ENCODE measurements around the gene PIP4K2A. TPM values are rescaled to one million over a fixed set of nuclear protein-coding genes. Genes with fewer than 3 reads are reported as not detected.

PIP4K2A gene
- total RNA-seq, 2 donors from 2014 or later: 15.0 to 17.8 TPM

DNA sequence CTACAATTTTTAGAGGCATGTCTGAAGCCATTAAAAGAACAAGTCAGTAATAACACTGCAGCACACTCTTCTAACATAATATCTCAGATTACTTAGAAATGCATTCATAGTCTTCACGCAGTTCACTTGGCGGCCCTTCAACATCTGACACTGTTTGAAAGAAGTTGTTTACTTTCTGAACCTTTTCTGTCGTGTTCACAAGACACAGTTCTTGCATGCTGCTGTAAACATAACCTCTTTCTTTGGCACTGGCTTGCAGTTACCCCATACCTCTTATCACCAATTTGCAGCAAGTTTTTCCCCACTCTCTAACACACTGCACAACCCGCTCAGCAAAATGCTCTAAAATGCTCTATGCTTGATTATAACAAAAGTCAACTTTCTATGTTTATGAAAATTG is 12.0 kb downstream of the PIP4K2A start:
- 98 to 100% methylated on average over 3 to 4 of the region's 4 CpGs for WGBS, 2 experiments (ENCODE audit: insufficient coverage in 1 of 2, insufficient read length in 1 of 2)
- H3K4me1 Mint-ChIP-seq: peaks cover 26% of the 10 kb centered on the region

DNA sequence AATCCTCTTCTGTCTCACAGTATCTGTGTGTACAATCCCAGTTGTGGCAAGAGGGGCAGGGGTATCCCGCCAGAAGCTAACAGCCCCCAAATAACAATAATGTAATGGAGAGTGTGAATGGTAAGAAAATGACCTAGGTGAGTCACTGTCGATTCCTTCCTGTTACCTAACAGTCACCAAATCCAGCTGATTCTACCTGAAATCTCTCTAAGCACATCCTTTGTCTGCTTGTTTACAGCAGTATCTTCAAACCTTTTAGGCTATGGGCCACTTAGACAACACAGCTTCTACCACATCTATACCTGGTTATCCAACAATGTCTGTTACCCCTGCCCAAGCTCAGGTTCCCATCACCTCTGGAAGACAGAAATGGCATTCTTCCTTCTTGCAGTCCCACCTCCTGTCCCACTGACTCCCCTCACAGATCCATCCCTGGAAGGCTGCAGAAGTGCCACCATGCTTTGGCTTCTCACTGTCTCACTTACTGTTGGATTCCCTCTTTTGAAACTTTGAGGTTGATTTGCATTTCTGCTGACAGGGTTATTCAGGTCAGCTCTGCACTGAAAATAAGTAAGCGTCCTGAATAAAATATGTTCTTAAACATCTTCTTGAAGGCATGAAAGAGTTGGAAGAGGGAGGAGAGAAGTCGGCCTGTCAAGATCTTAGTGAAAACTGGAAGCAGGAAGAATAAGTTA is 13.1 kb downstream of the PIP4K2A start:
- TF ChIP-seq, protein P1, sequence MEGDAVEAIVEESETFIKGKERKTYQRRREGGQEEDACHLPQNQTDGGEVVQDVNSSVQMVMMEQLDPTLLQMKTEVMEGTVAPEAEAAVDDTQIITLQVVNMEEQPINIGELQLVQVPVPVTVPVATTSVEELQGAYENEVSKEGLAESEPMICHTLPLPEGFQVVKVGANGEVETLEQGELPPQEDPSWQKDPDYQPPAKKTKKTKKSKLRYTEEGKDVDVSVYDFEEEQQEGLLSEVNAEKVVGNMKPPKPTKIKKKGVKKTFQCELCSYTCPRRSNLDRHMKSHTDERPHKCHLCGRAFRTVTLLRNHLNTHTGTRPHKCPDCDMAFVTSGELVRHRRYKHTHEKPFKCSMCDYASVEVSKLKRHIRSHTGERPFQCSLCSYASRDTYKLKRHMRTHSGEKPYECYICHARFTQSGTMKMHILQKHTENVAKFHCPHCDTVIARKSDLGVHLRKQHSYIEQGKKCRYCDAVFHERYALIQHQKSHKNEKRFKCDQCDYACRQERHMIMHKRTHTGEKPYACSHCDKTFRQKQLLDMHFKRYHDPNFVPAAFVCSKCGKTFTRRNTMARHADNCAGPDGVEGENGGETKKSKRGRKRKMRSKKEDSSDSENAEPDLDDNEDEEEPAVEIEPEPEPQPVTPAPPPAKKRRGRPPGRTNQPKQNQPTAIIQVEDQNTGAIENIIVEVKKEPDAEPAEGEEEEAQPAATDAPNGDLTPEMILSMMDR (conservative IDR thresholded peaks at IDR 0.05): no peak
- H3K4me1 Mint-ChIP-seq: peaks cover 25% of the 10 kb centered on the region
- no peak overlapping the region for H3K27ac Mint-ChIP-seq
- no peaks in the 10 kb centered on the region for H3K4me1 ChIP-seq (ENCODE audit: control insufficient read depth, insufficient read depth, low read length)
- no peaks in the 10 kb centered on the region for H3K27me3 Mint-ChIP-seq (ENCODE audit: insufficient read depth)
- no peaks in the 10 kb centered on the region for H3K36me3 ChIP-seq (ENCODE audit: control insufficient read depth, insufficient read depth, low read length)
- no peak overlapping the region for H3K9ac ChIP-seq (ENCODE audit: extremely low read depth, low read length, poor library complexity, severe bottlenecking)
- H3K9me3 ChIP-seq (ENCODE audit: control insufficient read depth, low read length): peaks cover 9% of the 10 kb centered on the region
- DNase-seq: no peak
- no peaks in the 10 kb centered on the region for H3K27me3 ChIP-seq (ENCODE audit: control insufficient read depth, insufficient read depth, low read length, poor library complexity, severe bottlenecking)
- H3K36me3 Mint-ChIP-seq (ENCODE audit: low read depth): no peaks in the 10 kb centered on the region
- WGBS, 2 experiments (ENCODE audit: insufficient coverage in 1 of 2, insufficient read length in 1 of 2): 83 to 93% methylated on average over 1 to 4 of the region's 4 CpGs
- no peak overlapping the region for H3K4me3 Mint-ChIP-seq
- H3K27ac ChIP-seq (ENCODE audit: low read depth, low read length): no peak overlapping the region
- H3K9me3 Mint-ChIP-seq: no peaks in the 10 kb centered on the region
- H3K4me3 ChIP-seq (ENCODE audit: low read length): no peak overlapping the region

More for the DNA sequence above, 12.0 kb downstream of the PIP4K2A start:
- Histone ChIP-seq H3K9ac (ENCODE audit: extremely low read depth, low read length, poor library complexity, severe bottlenecking) (no peak overlapping the region), H3K27me3 (ENCODE audit: control insufficient read depth, insufficient read depth, low read length, poor library complexity, severe bottlenecking) (peaks cover 5% of the 10 kb centered on the region), H3K27ac (ENCODE audit: low read depth, low read length) (no peak overlapping the region), H3K9me3 (ENCODE audit: control insufficient read depth, low read length) (peaks cover 9% of the 10 kb centered on the region), H3K4me1 (ENCODE audit: control insufficient read depth, insufficient read depth, low read length) (no peaks in the 10 kb centered on the region), H3K4me3 (ENCODE audit: low read length) (no peak overlapping the region), H3K36me3 (ENCODE audit: control insufficient read depth, insufficient read depth, low read length) (no peaks in the 10 kb centered on the region)
- Mint-ChIP-seq H3K27ac (no peak overlapping the region), H3K9me3 (no peaks in the 10 kb centered on the region), H3K4me3 (no peak overlapping the region), H3K36me3 (ENCODE audit: low read depth) (no peaks in the 10 kb centered on the region), H3K27me3 (ENCODE audit: insufficient read depth) (peaks cover under 1% of the 10 kb centered on the region)
- TF ChIP-seq, protein P1 (conservative IDR thresholded peaks at IDR 0.05): no peak
- no peak for DNase-seq

DNA sequence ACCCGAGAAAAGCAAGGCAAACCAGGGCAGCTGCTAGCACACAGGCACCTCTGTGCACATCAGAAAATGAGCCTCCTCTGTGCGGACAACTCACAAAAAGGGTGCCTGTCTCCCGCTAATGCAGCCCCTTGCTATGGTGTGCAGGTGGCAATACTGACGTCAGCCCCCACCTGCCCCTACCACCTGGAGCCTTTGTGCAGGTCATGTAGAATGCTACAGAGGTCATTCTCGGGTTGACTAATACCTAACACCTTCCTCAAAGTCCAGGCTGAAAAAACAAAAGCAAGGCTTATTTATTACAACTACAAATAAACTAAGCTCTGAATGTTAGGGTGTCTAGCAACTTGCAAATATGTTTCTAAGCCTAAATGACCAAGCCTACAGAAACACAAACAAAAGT is 13.9 kb downstream of the PIP4K2A start:
- peaks cover 9% of the 10 kb centered on the region for H3K9me3 ChIP-seq (ENCODE audit: control insufficient read depth, low read length)

More for the DNA sequence above, 13.9 kb downstream of the PIP4K2A start:
- H3K4me1 Mint-ChIP-seq: peaks cover 20% of the 10 kb centered on the region
- no peak overlapping the region for H3K4me3 Mint-ChIP-seq
- H3K27ac Mint-ChIP-seq: no peak overlapping the region
- no peaks in the 10 kb centered on the region for H3K36me3 Mint-ChIP-seq (ENCODE audit: low read depth)
- Histone ChIP-seq H3K36me3 (ENCODE audit: control insufficient read depth, insufficient read depth, low read length) (no peaks in the 10 kb centered on the region), H3K4me3 (ENCODE audit: low read length) (no peak overlapping the region), H3K9ac (ENCODE audit: extremely low read depth, low read length, poor library complexity, severe bottlenecking) (no peak overlapping the region), H3K27ac (ENCODE audit: low read depth, low read length) (no peak overlapping the region), H3K27me3 (ENCODE audit: control insufficient read depth, insufficient read depth, low read length, poor library complexity, severe bottlenecking) (no peaks in the 10 kb centered on the region), H3K4me1 (ENCODE audit: control insufficient read depth, insufficient read depth, low read length) (no peaks in the 10 kb centered on the region)
- no peaks in the 10 kb centered on the region for H3K27me3 Mint-ChIP-seq (ENCODE audit: insufficient read depth)
- 87 to 93% methylated on average over 3 to 5 of the region's 5 CpGs for WGBS, 2 experiments (ENCODE audit: insufficient coverage in 1 of 2, insufficient read length in 1 of 2)
- TF ChIP-seq, protein P1 (conservative IDR thresholded peaks at IDR 0.05): no peak
- DNase-seq: no peak
- no peaks in the 10 kb centered on the region for H3K9me3 Mint-ChIP-seq
